Measurements from ENCODE around the gene NTSR1. TPM values are rescaled to one million over a fixed set of nuclear protein-coding genes. Genes with fewer than 3 reads are reported as not detected.

Gene NTSR1
- polyA plus RNA-seq, 1 donor from 2014 or later = 0.05 TPM

DNA sequence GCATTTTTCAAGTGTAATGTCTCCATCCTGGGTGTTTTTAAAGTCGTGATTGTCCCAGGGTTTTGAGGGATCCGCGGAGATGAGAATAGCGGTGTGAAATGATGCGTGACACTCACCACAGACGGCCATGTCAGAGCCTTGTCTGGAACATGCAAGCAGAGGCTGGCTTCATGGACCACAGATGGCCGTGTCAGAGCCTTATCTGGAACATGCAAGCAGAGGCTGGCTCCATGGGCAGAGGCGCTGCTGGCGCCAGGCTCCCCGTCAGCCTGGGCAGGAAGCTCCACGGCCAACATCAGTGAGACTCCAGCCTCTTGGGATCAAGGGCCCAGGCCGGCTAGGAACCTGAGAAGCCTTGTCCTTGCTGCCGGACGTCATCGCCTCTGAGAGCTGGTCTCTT is 80.0 kb downstream of the NTSR1 start:
- no peaks in the 10 kb centered on the region for H4K20me1 ChIP-seq (ENCODE audit: insufficient read depth)
- H3K4me3 ChIP-seq (ENCODE audit: low read length) = no peak overlapping the region
- H3K27me3 ChIP-seq (ENCODE audit: insufficient read depth, low read depth, low read length) = no peaks in the 10 kb centered on the region
- H3K79me2 ChIP-seq (replicated peaks; ENCODE audit: insufficient read depth, low read length) = no peaks in the 10 kb centered on the region
- H3K36me3 ChIP-seq (ENCODE audit: insufficient read depth, low read length) = no peaks in the 10 kb centered on the region
- no peak overlapping the region for H2AFZ ChIP-seq (ENCODE audit: low read depth, low read length)
- H3K9me3 ChIP-seq (ENCODE audit: low read length) = no peaks in the 10 kb centered on the region
- H3F3A ChIP-seq (ENCODE audit: insufficient read depth, low read length, poor library complexity, severe bottlenecking) = no peaks in the 10 kb centered on the region
- no peak overlapping the region for H3K9ac ChIP-seq (ENCODE audit: low read length)
- H3K27ac ChIP-seq (ENCODE audit: low read length) = no peak overlapping the region
- H3K9me2 ChIP-seq (ENCODE audit: insufficient read depth, low read length) = no peaks in the 10 kb centered on the region
- no peak overlapping the region for H3K4me2 ChIP-seq (ENCODE audit: low read length)
- TF ChIP-seq, protein P1, sequence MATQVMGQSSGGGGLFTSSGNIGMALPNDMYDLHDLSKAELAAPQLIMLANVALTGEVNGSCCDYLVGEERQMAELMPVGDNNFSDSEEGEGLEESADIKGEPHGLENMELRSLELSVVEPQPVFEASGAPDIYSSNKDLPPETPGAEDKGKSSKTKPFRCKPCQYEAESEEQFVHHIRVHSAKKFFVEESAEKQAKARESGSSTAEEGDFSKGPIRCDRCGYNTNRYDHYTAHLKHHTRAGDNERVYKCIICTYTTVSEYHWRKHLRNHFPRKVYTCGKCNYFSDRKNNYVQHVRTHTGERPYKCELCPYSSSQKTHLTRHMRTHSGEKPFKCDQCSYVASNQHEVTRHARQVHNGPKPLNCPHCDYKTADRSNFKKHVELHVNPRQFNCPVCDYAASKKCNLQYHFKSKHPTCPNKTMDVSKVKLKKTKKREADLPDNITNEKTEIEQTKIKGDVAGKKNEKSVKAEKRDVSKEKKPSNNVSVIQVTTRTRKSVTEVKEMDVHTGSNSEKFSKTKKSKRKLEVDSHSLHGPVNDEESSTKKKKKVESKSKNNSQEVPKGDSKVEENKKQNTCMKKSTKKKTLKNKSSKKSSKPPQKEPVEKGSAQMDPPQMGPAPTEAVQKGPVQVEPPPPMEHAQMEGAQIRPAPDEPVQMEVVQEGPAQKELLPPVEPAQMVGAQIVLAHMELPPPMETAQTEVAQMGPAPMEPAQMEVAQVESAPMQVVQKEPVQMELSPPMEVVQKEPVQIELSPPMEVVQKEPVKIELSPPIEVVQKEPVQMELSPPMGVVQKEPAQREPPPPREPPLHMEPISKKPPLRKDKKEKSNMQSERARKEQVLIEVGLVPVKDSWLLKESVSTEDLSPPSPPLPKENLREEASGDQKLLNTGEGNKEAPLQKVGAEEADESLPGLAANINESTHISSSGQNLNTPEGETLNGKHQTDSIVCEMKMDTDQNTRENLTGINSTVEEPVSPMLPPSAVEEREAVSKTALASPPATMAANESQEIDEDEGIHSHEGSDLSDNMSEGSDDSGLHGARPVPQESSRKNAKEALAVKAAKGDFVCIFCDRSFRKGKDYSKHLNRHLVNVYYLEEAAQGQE (IDR thresholded peaks at IDR 0.05; ENCODE audit: borderline replicate concordance) = no peak
- TF ChIP-seq TAF1 (IDR thresholded peaks at IDR 0.05; ENCODE audit: low read depth) (no peak), POLR2AphosphoS5 (IDR thresholded peaks at IDR 0.05) (no peak), EZH2 (IDR thresholded peaks at IDR 0.05; ENCODE audit: borderline replicate concordance, insufficient read depth, low read length, poor library complexity, severe bottlenecking) (no peak), RAD21 (conservative IDR thresholded peaks at IDR 0.05) (no peak), MXI1 (conservative IDR thresholded peaks at IDR 0.05; ENCODE audit: poor library complexity, severe bottlenecking) (no peak), EP300 (conservative IDR thresholded peaks at IDR 0.05; ENCODE audit: poor library complexity, severe bottlenecking) (no peak), SMC3 (conservative IDR thresholded peaks at IDR 0.05; ENCODE audit: poor library complexity) (no peak)
- TF ChIP-seq, protein P2, sequence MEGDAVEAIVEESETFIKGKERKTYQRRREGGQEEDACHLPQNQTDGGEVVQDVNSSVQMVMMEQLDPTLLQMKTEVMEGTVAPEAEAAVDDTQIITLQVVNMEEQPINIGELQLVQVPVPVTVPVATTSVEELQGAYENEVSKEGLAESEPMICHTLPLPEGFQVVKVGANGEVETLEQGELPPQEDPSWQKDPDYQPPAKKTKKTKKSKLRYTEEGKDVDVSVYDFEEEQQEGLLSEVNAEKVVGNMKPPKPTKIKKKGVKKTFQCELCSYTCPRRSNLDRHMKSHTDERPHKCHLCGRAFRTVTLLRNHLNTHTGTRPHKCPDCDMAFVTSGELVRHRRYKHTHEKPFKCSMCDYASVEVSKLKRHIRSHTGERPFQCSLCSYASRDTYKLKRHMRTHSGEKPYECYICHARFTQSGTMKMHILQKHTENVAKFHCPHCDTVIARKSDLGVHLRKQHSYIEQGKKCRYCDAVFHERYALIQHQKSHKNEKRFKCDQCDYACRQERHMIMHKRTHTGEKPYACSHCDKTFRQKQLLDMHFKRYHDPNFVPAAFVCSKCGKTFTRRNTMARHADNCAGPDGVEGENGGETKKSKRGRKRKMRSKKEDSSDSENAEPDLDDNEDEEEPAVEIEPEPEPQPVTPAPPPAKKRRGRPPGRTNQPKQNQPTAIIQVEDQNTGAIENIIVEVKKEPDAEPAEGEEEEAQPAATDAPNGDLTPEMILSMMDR (IDR thresholded peaks at IDR 0.05; ENCODE audit: poor library complexity, severe bottlenecking) = no peak

- Histone ChIP-seq H3K9ac (ENCODE audit: low read length) (no peak overlapping the region), H3K9me2 (ENCODE audit: insufficient read depth, low read length) (no peaks in the 10 kb centered on the region), H2AFZ (ENCODE audit: low read depth, low read length) (no peak overlapping the region)
Observed at GRCh38 chr20:62790075-62790474, 81.4 kb downstream of the NTSR1 start.

More at GRCh38 chr20:62790075-62790474, 81.4 kb downstream of the NTSR1 start:
- no peak overlapping the region for H3K27ac ChIP-seq (ENCODE audit: low read length)
- H3K27me3 ChIP-seq (ENCODE audit: insufficient read depth, low read depth, low read length) = no peaks in the 10 kb centered on the region
- no peaks in the 10 kb centered on the region for H3F3A ChIP-seq (ENCODE audit: insufficient read depth, low read length, poor library complexity, severe bottlenecking)
- H3K4me2 ChIP-seq (ENCODE audit: low read length) = no peak overlapping the region
- no peaks in the 10 kb centered on the region for H3K9me3 ChIP-seq (ENCODE audit: low read length)
- no peak overlapping the region for H3K4me3 ChIP-seq (ENCODE audit: low read length)
- H3K36me3 ChIP-seq (ENCODE audit: insufficient read depth, low read length) = no peaks in the 10 kb centered on the region
- no peaks in the 10 kb centered on the region for H4K20me1 ChIP-seq (ENCODE audit: insufficient read depth)
- TF ChIP-seq RAD21 (conservative IDR thresholded peaks at IDR 0.05) = no peak
- TF ChIP-seq TAF1 (IDR thresholded peaks at IDR 0.05; ENCODE audit: low read depth) = no peak
- no peak for TF ChIP-seq SMC3 (conservative IDR thresholded peaks at IDR 0.05; ENCODE audit: poor library complexity)
- TF ChIP-seq EZH2 (IDR thresholded peaks at IDR 0.05; ENCODE audit: borderline replicate concordance, insufficient read depth, low read length, poor library complexity, severe bottlenecking) = no peak
- TF ChIP-seq POLR2AphosphoS5 (IDR thresholded peaks at IDR 0.05) = no peak
- TF ChIP-seq, protein P1 (IDR thresholded peaks at IDR 0.05; ENCODE audit: borderline replicate concordance) = no peak
- TF ChIP-seq, protein P2 (IDR thresholded peaks at IDR 0.05; ENCODE audit: poor library complexity, severe bottlenecking) = no peak
- no peak for TF ChIP-seq MXI1 (conservative IDR thresholded peaks at IDR 0.05; ENCODE audit: poor library complexity, severe bottlenecking)
- no peaks in the 10 kb centered on the region for H3K79me2 ChIP-seq (replicated peaks; ENCODE audit: insufficient read depth, low read length)

All from neural cell (in vitro differentiated cells).